B cell (primary cell): Measurements from ENCODE around the gene KDM4E. TPM values are rescaled to one million over a fixed set of nuclear protein-coding genes. Genes with fewer than 3 reads are reported as not detected.

ENCODE experiments used
- ATAC-seq: fragments of 200-7000 bp; cut with Tn5 transposase; one replicate; pipeline ENCODE4 v1.10.0; 2021; ENCODE audit warnings: low read depth, mild to moderate bottlenecking, moderate number of reproducible peaks, moderate library complexity
- CTCF ChIA-PET: fragments of 350-600 bp; sonication (Branson Sonifier 250); formaldehyde crosslinking; loops from one replicate; lab custom pipeline; 2021; ENCODE audit warnings: antibody characterized with exemption, inconsistent platforms; lab: Charles Lee
- POLR2A ChIA-PET: fragments of 350-600 bp; sonication (Branson Sonifier 250); formaldehyde crosslinking; loops from one replicate; lab custom pipeline; 2021; ENCODE audit warnings: antibody characterized with exemption; lab: Charles Lee
- DNase-seq: peaks from one replicate; pipeline ENCODE4 v3.0.0; 2013
- H2AFZ ChIP-seq: 2 replicates; pipeline ENCODE4 v1.6.1; 2012; ENCODE audit warnings: mild to moderate bottlenecking, low read depth, low read length; ENCODE audit not compliant: insufficient read depth, poor library complexity, severe bottlenecking
- H3K27ac ChIP-seq, 2 donors: 1 replicate in 1 of 2; 2 replicates in 1 of 2; pipeline ENCODE4 v1.5.1; 2012 to 2013; ENCODE audit warnings: low read length in 2 of 2, mild to moderate bottlenecking in 2 of 2, moderate library complexity in 1 of 2
- H3K27me3 ChIP-seq, 4 experiments: fragments of 200-600 bp in 1 of 4; sonication (generic) in 1 of 4; replicated peaks in 1 of 4; 1 replicate in 2 of 4; 2 replicates in 2 of 4; pipeline versions ENCODE4 v1.6.1 to v1.7.0; 2013 to 2016; ENCODE audit warnings: low read length in 3 of 4, mild to moderate bottlenecking in 2 of 4, mixed read lengths in 1 of 4, moderate library complexity in 1 of 4; ENCODE audit not compliant: insufficient read depth in 4 of 4, control insufficient read depth in 3 of 4; ENCODE audit errors: control extremely low read depth in 1 of 4
- H3K36me3 ChIP-seq, 2 experiments: replicated peaks in 1 of 2; 1 replicate in 1 of 2; 2 replicates in 1 of 2; pipeline versions ENCODE4 v1.6.1 to v1.7.1; 2013; ENCODE audit warnings: low read length in 1 of 2; ENCODE audit not compliant: insufficient read depth in 2 of 2, control insufficient read depth in 1 of 2; ENCODE audit errors: control extremely low read depth in 1 of 2, extremely low read depth in 1 of 2
- H3K4me1 ChIP-seq, 2 donors: fragments of 200-600 bp in 1 of 2; sonication (generic) in 1 of 2; 1 replicate in 1 of 2; 2 replicates in 1 of 2; pipeline versions ENCODE4 v1.5.1 to v1.6.1; 2013 to 2017; ENCODE audit warnings: low read length in 2 of 2; ENCODE audit not compliant: control insufficient read depth in 2 of 2, insufficient read depth in 2 of 2
- H3K4me2 ChIP-seq: replicated peaks from 2 replicates; pipeline ENCODE3; 2012; ENCODE audit warnings: mild to moderate bottlenecking, low read depth, low read length; ENCODE audit not compliant: poor library complexity, severe bottlenecking
- H3K4me3 ChIP-seq, 5 experiments: fragments of 200-600 bp in 1 of 5; sonication (generic) in 1 of 5; 1 replicate in 3 of 5; 2 replicates in 2 of 5; pipeline versions ENCODE4 v1.5.1 to v1.7.0; 2011 to 2016; ENCODE audit warnings: low read length in 4 of 5, mild to moderate bottlenecking in 4 of 5, low read depth in 2 of 5, control low read depth in 1 of 5, moderate library complexity in 1 of 5; ENCODE audit not compliant: insufficient read depth in 1 of 5; ENCODE audit errors: control extremely low read depth in 1 of 5, extremely low read depth in 1 of 5
- H3K79me2 ChIP-seq: fragments of 200-600 bp; sonication (generic); one replicate; pipeline ENCODE4 v1.6.0; 2016; ENCODE audit warnings: low read length; ENCODE audit not compliant: control insufficient read depth, insufficient read depth
- H3K9ac ChIP-seq: fragments of 200-600 bp; sonication (generic); 2 replicates; pipeline ENCODE4 v1.6.1; 2017; ENCODE audit warnings: mild to moderate bottlenecking, low read length, moderate library complexity
- H3K9me3 ChIP-seq, 3 donors: one replicate each; pipeline versions ENCODE4 v1.6.1 to v1.7.1; 2013; ENCODE audit warnings: low read length in 2 of 3; ENCODE audit not compliant: control insufficient read depth in 2 of 3, insufficient read depth in 1 of 3; ENCODE audit errors: control extremely low read depth in 1 of 3
- H4K20me1 ChIP-seq: 2 replicates; pipeline ENCODE4 v1.6.0; 2012; ENCODE audit warnings: mild to moderate bottlenecking, low read length; ENCODE audit not compliant: insufficient read depth, control insufficient read depth, poor library complexity, severe bottlenecking
- H3K27ac Mint-ChIP-seq: one replicate; pipeline ENCODE4 v1.8.0; 2021; ENCODE audit warnings: mixed read lengths
- H3K27me3 Mint-ChIP-seq: one replicate; pipeline ENCODE4 v1.8.0; 2021; ENCODE audit warnings: mixed read lengths
- H3K4me1 Mint-ChIP-seq: one replicate; pipeline ENCODE4 v1.8.0; 2021; ENCODE audit warnings: mixed read lengths
- H3K4me3 Mint-ChIP-seq: one replicate; pipeline ENCODE4 v1.8.0; 2021; ENCODE audit warnings: mixed read lengths
- H3K9me3 Mint-ChIP-seq: one replicate; pipeline ENCODE4 v1.8.0; 2022; ENCODE audit warnings: mixed read lengths; ENCODE audit not compliant: insufficient read depth
- CTCF ChIP-seq: fragments of 200-600 bp; IDR thresholded peaks from one replicate; pipeline ENCODE4 v1.8.0; 2022; ENCODE audit warnings: antibody characterized with exemption, mild to moderate bottlenecking
- EZH2 ChIP-seq: IDR thresholded peaks from 2 replicates; pipeline ENCODE4 v1.6.1; 2012; ENCODE audit warnings: borderline replicate concordance, low read depth, mild to moderate bottlenecking, moderate library complexity, low read length; ENCODE audit not compliant: insufficient read depth, poor library complexity, severe bottlenecking
- WGBS: methylation state at CpG from one replicate; pipeline ENCODE4 v1.1.5; 2013; ENCODE audit warnings: missing lambda C conversion rate; ENCODE audit not compliant: insufficient coverage; 5-methylcytosine and 5-hydroxymethylcytosine counted together
- intact Hi-C: fragments of 100-400 bp; cut with micrococcal nuclease; formaldehyde crosslinking; loops from one replicate; pipeline ENCODE4 v1.10.0; 2022
- polyA plus RNA-seq: library from polyadenylated mRNA; depleted of rRNA; stranded (reverse); fragments of >200 nt; gene quantifications from 2 replicates; pipeline ENCODE4 v1.2.3, GENCODE V29; 2012
- total RNA-seq, 2 donors: library from RNA; stranded (reverse); fragments of 120-200 nt in 1 of 2; gene quantifications; 1 replicate in 1 of 2; 2 replicates in 1 of 2; pipeline versions ENCODE4 v1.2.3 to v1.2.4, GENCODE V29; 2013 to 2022

The KDM4E gene
- total and polyA plus RNA-seq, 2 donors (not counting 1 experiment from before 2014, with no cell fraction given): not detected

- POLR2A ChIA-PET: interaction anchor here (5.2 kb wide), 1 partner anchor 19 kb away, joined by 46 read pairs; the partner anchor contains the start of gene ENDOD1
- Histone ChIP-seq H4K20me1 (peaks cover 7% of the 10 kb centered on the region), H3K4me1 (peaks cover 14 to 22% of the 10 kb centered on the region in 2 donors), H3K9me3 (no peaks in the 10 kb centered on the region), H3K27ac (peak overlapping the region in 1 of 2 donors; percentile 11), H3K4me3 (no peak overlapping the region), H3K27me3 (no peaks in the 10 kb centered on the region), H3K36me3 (peaks cover 4 to 5% of the 10 kb centered on the region in 2 experiments), H2AFZ (no peak overlapping the region), H3K4me2 (peak overlapping the region; percentile 22), H3K9ac (no peak overlapping the region), H3K79me2 (peaks cover 45% of the 10 kb centered on the region)
- Mint-ChIP-seq H3K9me3 (no peaks in the 10 kb centered on the region), H3K27ac (peak overlapping the region; percentile 1), H3K4me1 (peaks cover 28% of the 10 kb centered on the region), H3K4me3 (peak overlapping the region; percentile 46), H3K27me3 (no peaks in the 10 kb centered on the region)
- ATAC-seq (no peak), DNase-seq (no peak)
- TF ChIP-seq CTCF (no peak), EZH2 (no peak)
- CTCF ChIA-PET: interaction anchor here (0.6 to 9.3 kb wide), 18 partner anchors 9 to 1273 kb away, joined by 3 to 135 read pairs (median 5); partner anchors contain the start of genes ENDOD1 and MAML2
- intact Hi-C loops: no loop called here
- WGBS: 100% methylated on average over 1 of the region's 1 CpG
Observed at GRCh38 chr11:95070471-95070870, 45.4 kb downstream of the KDM4E start.

- no peaks in the 10 kb centered on the region for H3K9me3 ChIP-seq
- no peak for DNase-seq
- no peak overlapping the region for H3K4me3 Mint-ChIP-seq
- peaks cover 27% of the 10 kb centered on the region for H3K4me1 Mint-ChIP-seq
- no peak overlapping the region for H3K9ac ChIP-seq
- peaks cover 4 to 5% of the 10 kb centered on the region in 2 experiments for H3K36me3 ChIP-seq
- intact Hi-C loops: no loop called here
- H3K4me1 ChIP-seq: peaks cover 17 to 21% of the 10 kb centered on the region in 2 donors
- no peak overlapping the region for H3K4me3 ChIP-seq
- H4K20me1 ChIP-seq: peaks cover 7% of the 10 kb centered on the region
- no peak for TF ChIP-seq EZH2
- TF ChIP-seq CTCF: no peak
- H3K9me3 Mint-ChIP-seq: no peaks in the 10 kb centered on the region
- no peak overlapping the region for H3K4me2 ChIP-seq
- no peak overlapping the region for H3K27ac ChIP-seq
- H3K27ac Mint-ChIP-seq: no peak overlapping the region
- CTCF ChIA-PET: interaction anchor here (0.8 to 9.3 kb wide), 8 partner anchors 16 to 82 kb away, joined by 3 to 135 read pairs (median 3); partner anchors contain the start of gene ENDOD1
- no peaks in the 10 kb centered on the region for H3K27me3 Mint-ChIP-seq
- no peak for ATAC-seq
- H2AFZ ChIP-seq: no peak overlapping the region
- POLR2A ChIA-PET: interaction anchor here (1.2 kb wide), 1 partner anchor 23 kb away, joined by 5 read pairs; no protein-coding TSS in a partner anchor
- H3K27me3 ChIP-seq: no peaks in the 10 kb centered on the region
- H3K79me2 ChIP-seq: peaks cover 42% of the 10 kb centered on the region
Observed at GRCh38 chr11:95072948-95073347, 47.9 kb downstream of the KDM4E start.
